GM19395 (cell line): ENCODE results near the gene TNS3.

Experiments
- ATAC-seq: cut with Tn5 transposase; IDR thresholded peaks from one replicate; pipeline ENCODE4 v1.9.1; 2021; ENCODE audit warnings: mild to moderate bottlenecking, moderate library complexity; ENCODE audit not compliant: unreplicated experiment

Gene TNS3

GRCh38 chr7:47322731-47323130, 259.2 kb downstream of the TNS3 start:
- no peak for ATAC-seq

- no peak for ATAC-seq
Measured at GRCh38 chr7:47320296-47320695, 261.6 kb downstream of the TNS3 start.

- peak; percentile 81 for ATAC-seq
Measured at GRCh38 chr7:47318395-47319182, 263.3 kb downstream of the TNS3 start.

- no peak for ATAC-seq
Measured at GRCh38 chr7:47317487-47317886, 264.4 kb downstream of the TNS3 start.

- ATAC-seq, result no peak
Measured at GRCh38 chr7:47314728-47315607, 266.9 kb downstream of the TNS3 start.

GRCh38 chr7:47314248-47314647, 267.7 kb downstream of the TNS3 start:
- no peak for ATAC-seq

- ATAC-seq, result no peak
Measured at GRCh38 chr7:47313564-47313963, 268.3 kb downstream of the TNS3 start.

- no peak for ATAC-seq
Measured at GRCh38 chr7:47311891-47312290, 270.0 kb downstream of the TNS3 start.

- ATAC-seq, result no peak
Measured at GRCh38 chr7:47310020-47310419, 271.9 kb downstream of the TNS3 start.

GRCh38 chr7:47308808-47309207, 273.1 kb downstream of the TNS3 start:
- no peak for ATAC-seq

- ATAC-seq, result no peak
Measured at GRCh38 chr7:47307311-47307710, 274.6 kb downstream of the TNS3 start.

- no peak for ATAC-seq
Measured at GRCh38 chr7:47304727-47305719, 276.9 kb downstream of the TNS3 start.

GRCh38 chr7:47303695-47304453, 278.0 kb downstream of the TNS3 start:
- no peak for ATAC-seq

- no peak for ATAC-seq
Measured at GRCh38 chr7:47303014-47303694, 278.8 kb downstream of the TNS3 start.

GRCh38 chr7:47302560-47302959, 279.4 kb downstream of the TNS3 start:
- ATAC-seq, result no peak

- no peak for ATAC-seq
Measured at GRCh38 chr7:47301657-47302295, 280.1 kb downstream of the TNS3 start.

GRCh38 chr7:47301105-47301477, 280.8 kb downstream of the TNS3 start:
- no peak for ATAC-seq

- ATAC-seq, result no peak
Measured at GRCh38 chr7:47300472-47301104, 281.3 kb downstream of the TNS3 start.

- no peak for ATAC-seq
Measured at GRCh38 chr7:47299496-47299895, 282.4 kb downstream of the TNS3 start.
